ENCODE measurements around the gene CARD10.

Gene CARD10

DNA sequence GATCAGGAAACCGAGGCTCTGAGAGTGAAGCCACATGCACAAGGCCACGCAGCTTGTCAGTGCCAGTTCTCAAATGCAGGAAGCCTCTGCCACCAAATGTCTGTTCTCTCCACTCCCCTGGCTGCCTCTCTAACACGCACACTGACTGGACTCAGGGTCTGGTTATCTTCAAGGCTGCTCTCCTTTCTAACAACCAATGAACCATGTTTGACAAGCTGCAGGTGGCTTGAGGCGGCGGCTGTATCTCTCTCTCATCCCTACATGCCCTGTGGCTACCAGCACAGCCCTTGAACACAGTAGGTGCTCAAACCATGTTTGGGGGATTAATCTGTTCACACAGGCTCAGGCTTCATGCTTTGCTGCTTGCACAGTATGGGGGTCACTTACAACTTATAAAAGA, 56.8 kb downstream of the CARD10 start:
- no peak for DNase-seq

DNA sequence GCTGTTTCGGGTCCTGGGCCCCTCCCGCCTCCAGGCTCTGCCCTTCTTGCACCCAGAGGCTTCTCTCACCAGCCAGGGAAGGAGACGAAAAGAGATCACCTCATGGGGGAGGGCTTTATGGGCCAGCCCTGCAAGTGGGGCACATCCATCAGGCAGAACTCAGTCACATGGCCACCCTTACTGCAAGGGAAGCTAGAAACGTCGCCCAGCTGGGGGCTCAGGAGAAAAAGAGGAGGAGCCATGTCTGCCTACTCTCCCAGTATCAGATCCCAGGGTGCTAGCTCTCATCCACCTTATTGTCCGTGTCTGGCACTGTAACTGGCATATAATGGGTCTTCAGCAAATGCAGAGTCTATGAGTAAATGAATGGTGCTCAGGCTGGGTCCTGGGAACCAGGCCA, 57.3 kb downstream of the CARD10 start:
- DNase-seq: peak; percentile 41

DNA sequence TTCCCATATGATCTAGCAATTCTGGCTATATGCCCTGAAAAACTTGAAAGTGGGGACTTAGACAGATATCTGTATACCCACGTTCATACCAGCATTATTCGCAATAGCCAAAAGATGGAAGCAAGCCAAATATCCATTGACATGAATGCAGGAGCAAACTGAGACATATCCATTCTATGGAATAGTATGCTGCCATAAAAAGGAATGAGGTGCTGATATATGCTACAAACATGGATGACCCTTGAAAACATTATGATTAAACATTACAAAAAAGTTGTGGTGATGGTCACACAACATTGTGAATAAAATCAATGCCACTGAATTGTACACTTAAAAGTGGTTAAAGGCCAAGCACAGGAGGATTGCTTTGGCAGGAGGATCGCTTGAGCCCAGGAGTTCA, 58.5 kb downstream of the CARD10 start:
- no peak for DNase-seq

DNA sequence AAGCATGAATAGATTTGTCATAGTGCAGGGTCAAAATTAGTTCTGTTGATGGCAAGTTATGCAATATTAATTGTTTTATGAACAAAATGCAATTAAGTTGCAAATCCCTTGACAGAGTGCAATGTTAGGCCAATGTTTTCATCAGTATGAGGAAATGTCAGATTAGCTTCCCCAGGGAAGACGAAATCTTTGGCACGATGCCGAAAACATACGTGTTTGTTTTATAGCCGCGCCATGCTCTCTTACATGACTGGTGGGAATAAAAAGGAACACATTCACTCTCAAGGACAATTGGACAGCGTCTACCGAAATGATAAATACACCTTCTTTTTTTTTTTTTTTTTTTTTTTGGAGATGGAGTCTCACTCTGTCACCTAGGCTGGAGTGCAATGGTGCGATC, 60.0 kb downstream of the CARD10 start:
- DNase-seq: peak; percentile 72

DNA sequence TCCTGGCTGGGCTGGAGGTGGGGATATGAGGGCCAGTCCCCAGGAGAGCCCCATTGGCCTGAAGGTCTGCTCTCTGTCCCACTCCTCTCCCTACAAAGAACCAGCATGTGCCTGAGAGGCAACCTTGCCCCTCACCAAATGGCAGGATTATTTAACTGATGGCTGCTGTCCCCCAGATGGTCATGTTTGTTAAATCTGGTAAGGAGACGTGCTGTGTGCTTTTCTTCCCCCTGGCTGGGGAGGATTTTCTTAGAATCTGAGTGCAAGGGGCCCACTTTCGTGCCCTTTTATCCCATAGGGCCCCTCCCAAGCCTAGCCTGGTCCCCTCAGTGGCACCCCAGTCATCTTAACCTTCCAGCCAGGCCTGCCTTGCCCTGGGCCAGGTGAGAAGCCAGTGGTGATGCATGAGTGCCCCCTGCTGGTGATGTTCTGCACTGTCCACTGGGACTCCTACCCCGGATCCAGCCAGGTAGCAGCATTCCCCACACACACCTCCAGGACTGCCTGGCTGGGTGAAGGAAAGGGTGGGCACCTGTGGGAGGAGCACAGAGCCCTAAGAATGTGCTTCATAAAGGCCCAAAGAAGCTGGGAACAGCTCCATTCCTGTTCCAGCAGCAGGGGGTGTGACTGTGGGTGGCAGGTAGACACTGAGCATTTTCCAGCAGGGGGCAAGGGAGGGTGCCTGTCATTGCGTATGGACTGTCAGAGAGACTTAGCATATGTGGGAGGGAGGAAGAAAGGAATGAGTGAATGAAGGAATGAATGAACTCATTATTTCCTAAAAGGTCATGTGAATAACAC, 61.9 kb downstream of the CARD10 start:
- peak; percentile 53 for DNase-seq

DNA sequence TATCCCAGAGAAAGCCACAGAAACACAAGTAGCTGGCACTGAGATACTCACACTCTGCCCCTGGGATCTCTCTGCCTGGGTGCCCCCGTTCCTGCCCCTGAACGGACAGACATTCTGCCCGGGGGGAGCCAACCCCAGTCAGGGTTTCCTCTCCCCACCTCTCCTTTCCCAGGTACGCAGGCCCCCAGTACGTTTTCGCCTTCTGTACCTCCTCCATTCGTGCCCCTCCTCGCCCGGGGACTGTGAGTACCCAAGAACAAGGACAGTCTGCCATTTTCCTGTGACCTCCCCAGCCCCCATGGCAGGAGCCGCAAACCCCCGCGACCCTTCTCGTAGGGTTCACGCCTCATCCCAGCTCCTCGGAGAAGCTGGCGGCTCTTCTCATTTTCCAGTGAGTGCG, 62.9 kb downstream of the CARD10 start:
- no peak for DNase-seq

DNA sequence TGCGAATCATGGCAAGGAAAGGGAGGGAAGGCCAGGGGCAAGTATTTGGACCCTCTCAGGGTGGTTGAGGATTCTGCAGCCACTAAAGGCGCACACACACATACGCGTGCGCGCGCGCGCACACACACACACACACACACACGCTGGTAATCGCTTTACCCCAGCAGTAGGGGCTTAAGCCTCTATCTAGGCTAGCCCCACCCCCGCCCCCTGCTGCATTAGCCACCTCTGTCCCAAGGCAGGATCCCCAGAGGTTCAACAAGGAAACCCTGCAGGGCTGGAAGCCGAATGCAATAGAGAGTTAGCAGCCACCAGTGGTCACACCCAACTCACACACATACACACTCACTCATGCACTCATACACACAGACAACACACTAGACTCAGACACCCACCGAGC, 63.3 kb downstream of the CARD10 start:
- DNase-seq: no peak

DNA sequence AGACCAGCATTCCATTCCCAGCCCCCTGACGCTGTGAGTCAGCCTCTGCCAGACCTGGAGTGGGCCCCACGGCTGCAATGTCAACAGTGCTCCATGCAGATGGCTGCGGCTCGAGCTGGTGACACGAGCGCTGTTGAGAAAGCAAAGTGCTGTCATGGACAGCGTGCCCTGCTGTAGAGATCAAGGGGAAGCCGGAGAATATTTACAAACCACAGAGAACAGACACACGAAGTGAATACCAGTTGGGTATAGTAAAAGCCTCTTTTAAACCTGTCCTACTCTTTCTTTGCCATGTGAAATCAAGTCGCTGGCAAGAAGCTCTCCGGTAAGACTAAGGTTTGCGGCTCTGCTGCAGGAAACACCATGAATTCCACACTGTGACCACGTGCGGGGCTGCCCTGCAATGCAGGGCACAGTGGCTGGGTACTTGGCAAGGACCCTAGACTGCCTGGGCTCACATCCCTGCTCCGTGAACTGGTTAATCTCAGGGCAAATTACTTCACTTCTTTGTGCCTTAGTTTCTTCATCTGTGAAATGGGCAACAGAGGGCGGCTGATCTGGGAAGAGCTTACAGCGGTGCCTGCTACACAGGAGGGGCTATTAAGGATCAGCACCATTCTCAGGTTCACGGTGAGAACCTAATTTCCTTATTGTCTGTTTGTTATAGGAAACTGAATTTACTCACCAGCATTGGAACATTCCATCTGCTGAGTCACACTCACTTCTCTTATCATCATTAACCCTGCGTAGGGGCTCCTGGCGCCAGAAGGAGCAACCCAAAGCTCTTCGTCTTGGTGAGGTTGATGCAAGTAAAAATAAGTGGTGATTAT, 64.1 kb downstream of the CARD10 start:
- DNase-seq: no peak

DNA sequence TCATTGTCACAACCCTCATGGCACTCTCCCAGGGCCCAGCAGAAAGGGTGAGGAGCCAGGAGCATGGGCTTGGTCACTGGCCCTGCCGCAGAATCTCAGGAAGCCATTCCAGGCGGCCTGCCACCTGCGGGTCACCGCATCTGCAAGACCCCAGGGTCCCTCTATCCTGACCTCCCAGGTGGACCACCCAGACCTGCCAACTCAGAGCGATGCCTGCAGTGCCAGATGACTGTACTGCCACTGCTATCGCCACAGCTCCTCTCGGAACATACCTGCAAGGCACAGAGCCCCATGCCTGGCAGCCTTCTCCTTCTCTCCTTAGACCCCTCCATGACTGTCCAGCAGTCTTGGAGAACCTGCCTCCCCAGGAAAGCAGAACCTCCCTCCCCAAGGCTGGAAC, 65.5 kb downstream of the CARD10 start:
- DNase-seq: no peak

DNA sequence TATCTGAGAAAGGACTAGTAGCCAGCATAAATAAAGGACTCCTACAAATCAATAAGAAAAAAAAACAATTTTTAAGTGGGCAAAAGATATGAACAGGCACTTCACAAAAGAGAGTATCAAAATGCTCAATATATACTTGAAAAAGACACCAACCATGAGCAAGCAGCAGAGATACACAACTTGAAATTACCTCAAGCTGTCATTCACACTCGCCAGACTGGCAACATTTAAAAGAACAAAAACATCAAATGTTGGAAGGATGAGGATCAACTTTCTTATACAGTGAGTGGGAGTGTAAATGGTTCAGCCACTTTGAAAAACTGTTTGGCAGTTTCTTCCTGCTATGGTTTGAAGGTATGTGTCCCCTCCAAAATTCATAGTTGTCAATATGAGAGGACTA, 68.0 kb downstream of the CARD10 start:
- DNase-seq: no peak

DNA sequence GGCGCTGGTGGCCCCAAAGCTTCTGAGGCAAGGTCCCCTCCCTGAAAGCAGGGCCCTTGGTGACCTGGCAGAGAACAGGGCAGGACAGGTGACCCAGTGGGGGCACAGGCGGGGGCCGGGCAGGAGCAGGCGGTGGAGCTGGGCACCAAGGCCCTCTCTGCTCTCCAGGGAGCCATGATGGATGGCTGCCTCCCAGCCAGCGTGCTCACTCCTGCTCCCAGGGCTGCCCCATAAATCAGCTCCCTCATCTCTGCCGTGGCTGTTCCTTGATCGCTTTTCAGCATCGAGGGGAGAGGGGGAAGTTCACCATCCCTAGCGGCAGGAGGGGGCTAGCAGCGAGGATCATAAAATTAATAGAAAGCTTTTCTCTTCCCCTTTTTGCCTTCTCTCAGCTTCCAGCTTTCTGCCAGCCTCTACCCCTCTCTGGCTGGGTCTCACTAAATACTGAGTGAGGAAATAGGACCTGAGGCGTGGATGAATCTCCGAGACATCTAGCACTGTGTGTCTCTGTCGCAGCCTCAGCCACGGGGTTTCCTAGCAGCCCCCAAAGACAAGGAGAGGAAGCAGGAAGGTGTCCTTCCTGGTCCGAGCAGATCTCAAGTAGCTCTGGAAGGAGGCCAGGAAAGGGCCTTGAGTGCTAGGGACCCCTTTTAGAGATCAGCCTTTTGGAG, 69.7 kb downstream of the CARD10 start:
- DNase-seq: no peak

DNA sequence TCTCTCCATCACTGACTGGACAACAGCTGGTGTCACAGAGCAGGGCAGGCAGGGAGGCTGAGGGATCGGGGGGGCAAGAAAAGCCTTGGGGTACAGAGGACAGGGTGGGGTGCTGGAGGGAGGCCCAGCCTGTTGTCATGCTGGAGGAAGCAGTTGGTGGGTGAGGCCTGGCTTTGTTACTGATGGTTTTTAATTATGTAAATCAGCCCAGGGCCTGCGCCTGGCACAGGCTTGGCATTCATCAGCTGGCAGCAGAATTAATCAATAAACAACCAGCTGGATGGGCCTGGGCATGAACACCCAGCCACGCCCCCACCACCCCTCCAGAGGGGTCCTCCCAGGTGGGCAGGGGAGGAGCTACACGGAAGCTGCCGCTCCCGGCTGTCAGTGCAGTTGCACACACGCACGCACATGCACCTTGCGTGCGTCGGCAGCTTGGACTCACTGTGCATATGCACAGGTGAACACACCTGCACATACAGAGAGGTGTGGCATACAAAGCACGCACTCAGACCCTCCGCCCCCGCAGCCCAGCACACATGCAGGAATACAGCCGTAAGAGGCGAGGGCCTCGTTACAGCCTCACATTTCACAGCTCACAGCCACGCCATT, 70.6 kb downstream of the CARD10 start:
- DNase-seq: peak; percentile 97

DNA sequence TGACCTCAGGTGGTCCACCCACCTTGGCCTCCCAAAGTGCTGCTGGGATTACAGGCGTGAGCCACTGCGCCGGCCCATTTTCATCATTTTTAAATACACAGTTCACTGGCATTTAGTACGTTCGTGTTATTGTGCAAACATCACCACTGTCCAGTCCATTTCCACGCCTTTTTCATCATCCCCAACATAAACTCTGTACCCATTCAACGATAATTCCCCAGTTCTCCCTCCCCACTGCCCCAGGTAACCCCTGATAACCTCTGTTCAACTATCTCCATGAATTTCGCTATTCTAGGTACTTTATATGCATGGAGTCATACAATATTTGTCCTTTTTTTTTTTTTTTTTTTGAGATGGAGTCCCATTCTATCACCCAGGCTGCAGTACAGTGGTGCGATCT, 73.7 kb downstream of the CARD10 start:
- no peak for DNase-seq

DNA sequence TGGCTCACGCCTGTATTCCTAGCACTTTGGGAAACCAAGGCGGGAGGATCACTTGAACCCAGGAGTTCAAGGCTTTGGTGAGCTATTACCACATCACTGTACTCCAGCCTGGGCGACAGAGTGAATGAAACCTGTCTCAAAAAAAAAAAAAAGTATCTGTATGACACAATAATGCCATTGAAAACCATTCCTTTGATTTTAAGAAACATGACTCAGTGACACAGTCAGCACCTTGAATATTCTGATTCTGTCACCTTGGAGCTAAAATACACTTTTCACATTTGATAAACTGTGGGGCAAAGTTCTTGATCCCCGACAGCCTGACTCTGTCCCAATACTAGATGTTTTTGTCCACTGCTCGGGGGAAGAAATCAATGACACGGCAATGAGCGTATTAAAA, 75.2 kb downstream of the CARD10 start:
- DNase-seq: no peak

DNA sequence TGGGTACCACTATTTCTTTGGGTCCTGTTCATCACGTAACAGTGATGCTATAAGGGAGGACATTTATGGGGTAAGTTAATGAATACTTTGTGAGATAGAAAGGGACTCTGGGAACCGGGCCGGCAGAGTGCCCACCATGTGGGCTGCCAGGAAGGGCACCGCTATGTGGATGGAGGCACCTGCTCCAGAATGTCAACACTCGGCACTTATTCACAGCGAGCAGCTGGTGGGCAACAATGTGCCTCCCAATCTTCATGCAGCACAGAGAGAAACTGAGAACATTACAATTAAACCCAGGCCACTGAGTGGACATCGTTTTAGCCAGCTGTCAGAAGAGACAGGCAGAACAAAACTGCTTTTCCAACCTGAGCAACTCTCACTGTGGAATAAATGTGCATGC, 76.1 kb downstream of the CARD10 start:
- no peak for DNase-seq

DNA sequence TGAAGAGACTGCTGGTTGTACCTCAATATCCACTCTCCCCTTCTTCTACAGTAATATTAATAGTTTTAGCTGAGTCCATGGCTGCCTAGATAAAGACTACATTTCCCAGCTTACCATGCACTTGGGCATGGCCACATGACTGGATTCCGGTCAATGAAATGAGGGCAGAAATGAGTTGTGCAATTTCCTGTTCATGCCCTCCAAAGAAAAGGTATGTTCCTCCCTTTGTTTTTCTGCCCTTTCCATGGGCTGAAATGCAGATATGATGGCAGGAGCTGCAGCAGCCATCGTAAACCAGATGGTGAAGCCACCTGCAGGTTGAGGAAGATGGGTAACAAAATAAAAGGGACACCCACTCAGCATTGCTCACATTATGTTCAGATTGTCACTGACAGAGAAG, 76.7 kb downstream of the CARD10 start:
- no peak for DNase-seq

DNA sequence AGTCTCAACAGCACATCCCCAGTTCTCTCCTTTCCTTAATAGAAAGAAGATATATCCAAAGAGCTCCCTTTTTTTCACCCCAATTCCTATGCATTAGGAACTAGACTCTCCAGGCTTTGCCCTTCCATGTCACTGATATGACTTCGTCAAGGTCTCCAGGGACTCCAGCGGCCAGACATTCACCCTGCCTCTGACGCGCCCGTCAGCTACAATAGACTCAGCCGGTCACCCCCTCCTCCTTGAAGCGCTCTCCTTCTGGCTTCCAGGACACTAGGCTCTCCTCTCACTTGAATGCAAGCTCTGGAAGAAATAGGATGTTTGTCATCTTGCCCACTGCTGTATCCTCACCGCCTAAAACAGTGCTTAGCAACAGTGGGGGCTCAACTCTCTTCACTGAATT, 77.1 kb downstream of the CARD10 start:
- no peak for DNase-seq

DNA sequence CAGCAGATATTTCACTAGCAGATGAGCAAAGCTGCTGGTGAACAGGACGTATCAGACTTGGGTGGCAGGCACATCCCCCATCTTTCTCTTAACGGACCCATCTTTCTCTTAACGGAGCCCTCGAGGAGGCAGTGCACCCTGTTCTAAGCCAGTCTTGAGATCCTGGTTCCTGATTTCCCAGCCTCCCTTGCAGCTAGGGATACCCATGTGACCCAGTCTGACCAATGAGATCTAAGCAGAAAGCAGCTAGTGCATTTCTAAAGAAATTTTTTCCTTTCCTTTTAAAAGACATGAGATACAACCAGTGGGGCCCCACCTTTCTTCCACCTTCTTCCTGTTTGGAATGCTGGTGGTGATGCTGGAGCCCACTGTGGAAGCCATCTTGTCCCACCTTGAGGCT, 78.3 kb downstream of the CARD10 start:
- DNase-seq: no peak

Measured in NCI-H2171 (cell line).